ENCODE results near the gene KIF25.
"Not testable (repeated sequence)": the region's sequence is repeated elsewhere in the genome, so short reads cannot be mapped to it uniquely, and the experiment has no call there.

KIF25 gene

DNA sequence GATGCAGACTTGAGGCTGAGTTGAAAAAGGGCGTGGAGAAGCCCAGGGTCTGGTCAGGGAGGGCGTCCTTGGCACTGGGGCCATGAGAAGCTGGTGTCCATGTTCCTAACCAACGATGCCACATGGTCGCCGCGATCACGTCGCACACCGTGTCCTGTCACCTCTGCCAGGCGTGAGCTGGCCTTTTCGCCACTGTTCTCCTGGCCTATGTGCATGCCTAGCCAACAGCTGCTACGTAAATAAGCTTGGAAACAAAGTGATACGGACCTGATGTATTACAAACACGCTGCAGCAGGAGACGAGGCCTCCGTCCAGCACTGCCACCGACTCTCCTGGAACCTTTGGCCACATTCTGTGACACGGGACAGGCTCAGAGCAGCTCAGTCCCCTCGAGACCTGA lies 22.0 kb upstream of the KIF25 start:
- no peak overlapping the region for H3K4me3 ChIP-seq
- intact Hi-C loops (cut with DNase I; ENCODE audit: low total_unique reads): no loop called here
- no peak for DNase-seq
- H3K27ac ChIP-seq: no peak overlapping the region
- H3K4me1 ChIP-seq: peaks cover 0 to 6% (median 1%) of the 10 kb centered on the region in 4 donors
- no peaks in the 10 kb centered on the region for H3K9me3 ChIP-seq
- no peaks in the 10 kb centered on the region for H3K27me3 ChIP-seq
- H3K36me3 ChIP-seq: peaks cover 0 to 14% (median 8%) of the 10 kb centered on the region in 3 donors
- no peak for TF ChIP-seq CTCF (IDR thresholded peaks at IDR 0.05)

DNA sequence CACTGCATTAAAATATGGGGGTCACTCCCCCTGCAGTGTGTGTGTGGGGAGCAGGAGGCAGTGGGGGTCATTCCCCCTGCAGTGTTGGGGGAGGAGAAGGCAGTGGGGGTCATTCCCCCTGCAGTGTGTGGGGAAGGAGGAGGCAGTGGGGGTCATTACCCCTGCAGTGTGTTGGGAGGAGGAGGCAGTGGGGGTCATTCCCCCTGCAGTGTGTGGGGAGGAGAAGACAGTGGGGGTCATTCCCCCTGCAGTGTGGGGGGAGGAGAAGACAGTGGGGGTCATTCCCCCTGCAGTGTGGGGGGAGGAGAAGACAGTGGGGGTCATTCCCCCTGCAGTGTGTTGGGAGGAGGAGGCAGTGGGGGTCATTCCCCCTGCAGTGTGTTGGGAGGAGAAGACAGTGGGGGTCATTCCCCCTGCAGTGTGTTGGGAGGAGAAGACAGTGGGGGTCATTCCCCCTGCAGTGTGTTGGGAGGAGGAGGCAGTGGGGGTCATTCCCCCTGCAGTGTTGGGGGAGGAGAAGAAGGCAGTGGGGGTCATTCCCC lies 21.3 kb upstream of the KIF25 start:
- H3K9me3 ChIP-seq; intact Hi-C loops (cut with DNase I; ENCODE audit: low total_unique reads); H3K4me3 ChIP-seq; DNase-seq; H3K4me1 ChIP-seq; H3K27ac ChIP-seq; H3K27me3 ChIP-seq: not testable (repeated sequence)
- H3K36me3 ChIP-seq: peaks cover 0 to 14% (median 3%) of the 10 kb centered on the region in 3 donors

DNA sequence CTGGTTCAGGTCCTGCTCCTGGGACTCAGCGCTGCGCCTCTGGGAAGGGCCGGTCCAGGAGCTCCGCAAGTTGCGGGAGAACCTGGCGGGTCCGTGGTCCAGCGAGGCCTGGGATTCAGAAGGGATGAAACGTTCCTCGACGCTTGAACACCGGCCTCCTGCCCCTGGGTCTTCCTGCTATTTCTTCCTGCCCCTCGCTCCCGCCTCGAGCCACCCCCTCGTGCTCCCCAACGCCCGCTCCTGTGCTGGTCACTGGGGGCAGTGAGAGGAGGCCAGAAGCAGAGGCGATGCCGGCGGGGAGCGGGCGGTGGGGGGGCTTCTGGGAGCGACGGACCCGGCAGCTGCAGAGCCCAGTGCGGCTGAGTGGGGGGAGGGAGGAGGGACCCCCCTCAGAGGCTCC lies 20.8 kb upstream of the KIF25 start:
- H3K4me3 ChIP-seq: no peak overlapping the region
- no peak overlapping the region for H3K27ac ChIP-seq
- TF ChIP-seq CTCF (IDR thresholded peaks at IDR 0.05): no peak
- peaks cover 0 to 6% (median 1%) of the 10 kb centered on the region in 4 donors for H3K4me1 ChIP-seq
- intact Hi-C loops (cut with DNase I; ENCODE audit: low total_unique reads): no loop called here
- H3K9me3 ChIP-seq: no peaks in the 10 kb centered on the region
- DNase-seq: peak in 1 of 2 donors; percentile 62
- H3K27me3 ChIP-seq: no peaks in the 10 kb centered on the region
- peaks cover 0 to 9% (median 0%) of the 10 kb centered on the region in 3 donors for H3K36me3 ChIP-seq

DNA sequence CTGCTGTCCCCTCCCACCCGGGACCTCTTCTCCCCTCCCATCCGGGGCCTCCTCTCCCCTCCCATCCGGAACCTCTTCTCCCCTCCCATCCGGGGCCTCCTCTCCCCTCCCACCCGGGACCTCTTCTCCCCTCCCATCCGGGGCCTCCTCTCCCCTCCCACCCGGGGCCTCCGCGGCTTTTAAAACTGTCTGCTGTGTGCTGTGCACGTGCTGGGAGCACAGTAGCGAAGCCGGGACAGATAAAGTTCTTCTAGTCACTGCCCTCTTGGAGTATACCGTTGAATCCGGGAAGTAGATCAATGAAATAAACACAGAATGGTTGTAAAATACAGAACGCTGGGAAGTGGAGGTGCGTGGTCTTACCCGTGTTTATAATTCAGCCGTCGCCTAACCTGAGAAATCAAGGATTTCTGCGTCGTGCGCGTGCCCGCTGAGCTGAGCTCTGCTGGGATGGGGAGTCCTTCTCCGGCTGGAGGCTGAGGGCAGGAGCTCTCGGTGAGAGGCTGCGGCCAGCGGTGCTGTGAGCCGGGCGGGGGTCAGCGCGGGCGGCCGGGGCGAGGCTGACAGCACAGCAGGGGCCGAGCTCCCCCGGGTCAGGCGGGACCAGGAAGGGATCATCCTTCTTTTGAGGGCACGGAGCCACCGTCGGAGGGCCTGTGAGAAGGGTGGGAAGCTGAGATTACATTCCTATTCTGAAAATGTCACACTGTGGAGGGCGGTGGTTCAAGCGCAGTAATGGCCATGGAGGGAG lies 19.6 kb upstream of the KIF25 start:
- H3K4me1 ChIP-seq: peaks cover 0 to 6% (median 1%) of the 10 kb centered on the region in 4 donors
- peak in 1 of 2 donors; percentile 43 for DNase-seq
- H3K4me3 ChIP-seq: no peak overlapping the region

GRCh38 chr6:167978607-167979006 lies 18.9 kb upstream of the KIF25 start:
- DNase-seq: no peak
- Histone ChIP-seq H3K9me3 (no peaks in the 10 kb centered on the region), H3K27me3 (no peaks in the 10 kb centered on the region), H3K4me3 (no peak overlapping the region), H3K27ac (no peak overlapping the region), H3K36me3 (no peaks in the 10 kb centered on the region), H3K4me1 (peaks cover 0 to 6% (median 1%) of the 10 kb centered on the region in 4 donors)
- intact Hi-C loops (cut with DNase I; ENCODE audit: low total_unique reads): no loop called here
- TF ChIP-seq CTCF (IDR thresholded peaks at IDR 0.05): no peak

More for the DNA sequence above, 19.6 kb upstream of the KIF25 start:
- Histone ChIP-seq H3K27me3 (no peaks in the 10 kb centered on the region), H3K9me3 (no peaks in the 10 kb centered on the region), H3K36me3 (no peaks in the 10 kb centered on the region), H3K27ac (no peak overlapping the region)
- no peak for TF ChIP-seq CTCF (IDR thresholded peaks at IDR 0.05)
- intact Hi-C loops (cut with DNase I; ENCODE audit: low total_unique reads): no loop called here

- TF ChIP-seq CTCF (IDR thresholded peaks at IDR 0.05): no peak
- Histone ChIP-seq H3K36me3 (no peaks in the 10 kb centered on the region), H3K4me3 (no peak overlapping the region), H3K27me3 (no peaks in the 10 kb centered on the region), H3K4me1 (peaks cover 0 to 2% (median under 1%) of the 10 kb centered on the region in 4 donors), H3K27ac (no peak overlapping the region), H3K9me3 (no peaks in the 10 kb centered on the region)
- no peak for DNase-seq
- intact Hi-C loops (cut with DNase I; ENCODE audit: low total_unique reads): no loop called here
These were observed 17.9 kb upstream of the KIF25 start for GRCh38 chr6:167979436-167980139.

Data from tibial artery (tissue), 4 donors.